Measurements from ENCODE around the gene PEAK1.

DNA sequence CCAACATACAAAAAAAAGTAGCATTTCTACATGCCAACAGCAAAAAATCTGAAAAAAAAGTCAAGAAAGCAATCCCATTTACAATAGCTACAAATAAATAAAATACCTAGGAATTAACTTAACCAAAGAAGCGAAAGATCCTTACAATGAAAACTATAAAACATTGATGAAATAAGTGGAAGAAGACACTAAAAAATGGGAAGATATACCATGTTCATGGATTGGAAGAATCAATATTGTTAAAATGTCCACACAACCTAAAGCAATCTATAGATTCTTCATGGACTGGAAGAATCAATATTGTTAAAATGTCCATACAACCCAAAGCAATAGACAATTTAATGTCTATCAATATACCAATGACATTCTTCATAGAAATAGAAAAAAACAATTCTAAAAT lies 21.0 kb downstream of the PEAK1 start:
- TF ChIP-seq, protein P1, sequence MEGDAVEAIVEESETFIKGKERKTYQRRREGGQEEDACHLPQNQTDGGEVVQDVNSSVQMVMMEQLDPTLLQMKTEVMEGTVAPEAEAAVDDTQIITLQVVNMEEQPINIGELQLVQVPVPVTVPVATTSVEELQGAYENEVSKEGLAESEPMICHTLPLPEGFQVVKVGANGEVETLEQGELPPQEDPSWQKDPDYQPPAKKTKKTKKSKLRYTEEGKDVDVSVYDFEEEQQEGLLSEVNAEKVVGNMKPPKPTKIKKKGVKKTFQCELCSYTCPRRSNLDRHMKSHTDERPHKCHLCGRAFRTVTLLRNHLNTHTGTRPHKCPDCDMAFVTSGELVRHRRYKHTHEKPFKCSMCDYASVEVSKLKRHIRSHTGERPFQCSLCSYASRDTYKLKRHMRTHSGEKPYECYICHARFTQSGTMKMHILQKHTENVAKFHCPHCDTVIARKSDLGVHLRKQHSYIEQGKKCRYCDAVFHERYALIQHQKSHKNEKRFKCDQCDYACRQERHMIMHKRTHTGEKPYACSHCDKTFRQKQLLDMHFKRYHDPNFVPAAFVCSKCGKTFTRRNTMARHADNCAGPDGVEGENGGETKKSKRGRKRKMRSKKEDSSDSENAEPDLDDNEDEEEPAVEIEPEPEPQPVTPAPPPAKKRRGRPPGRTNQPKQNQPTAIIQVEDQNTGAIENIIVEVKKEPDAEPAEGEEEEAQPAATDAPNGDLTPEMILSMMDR (conservative IDR thresholded peaks at IDR 0.05; ENCODE audit: low read depth, low read length), result no peak
- TF ChIP-seq EZH2 (IDR thresholded peaks at IDR 0.05; ENCODE audit: low read length, unreplicated experiment) (no peak), EZH2phosphoT487 (IDR thresholded peaks at IDR 0.05; ENCODE audit: borderline replicate concordance, low read length) (no peak)

Data from PC-3 (cell line).